Measurements from ENCODE around the gene DCLRE1B. TPM values are rescaled to one million over a fixed set of nuclear protein-coding genes. Genes with fewer than 3 reads are reported as not detected.

Gene DCLRE1B
- total RNA-seq, 1 donor from 2014 or later: 3.7 TPM

GRCh38 chr1:113963281-113963906, 58.3 kb downstream of the DCLRE1B start:
- Histone ChIP-seq H3K9me3 (ENCODE audit: control insufficient read depth in 3 of 3, low read length in 3 of 3) (no peaks in the 10 kb centered on the region), H3K27ac (ENCODE audit: low read depth, low read length) (no peak overlapping the region), H3K36me3 (ENCODE audit: control insufficient read depth in 3 of 3, insufficient read depth in 3 of 3, low read length in 3 of 3) (peaks cover 27 to 51% (median 48%) of the 10 kb centered on the region in 3 donors), H3K27me3 (ENCODE audit: control insufficient read depth in 3 of 3, insufficient read depth in 3 of 3, low read length in 3 of 3) (no peaks in the 10 kb centered on the region), H3K9ac (ENCODE audit: low read depth in 1 of 3, low read length in 3 of 3) (no peak overlapping the region), H3K4me3 (ENCODE audit: low read length in 3 of 3) (no peak overlapping the region), H3K4me1 (ENCODE audit: control insufficient read depth in 3 of 3, insufficient read depth in 3 of 3, low read length in 3 of 3) (no peaks in the 10 kb centered on the region)

Other genes starting within 250 kb of the DCLRE1B start
- gene PHTF1, start 145.8 kb upstream of the DCLRE1B start, total RNA-seq: 10.4 TPM
- 14.1 TPM for gene RSBN1, start 92.8 kb upstream of the DCLRE1B start, total RNA-seq
- 1.0 TPM for gene PTPN22, start 33.6 kb upstream of the DCLRE1B start, total RNA-seq
- under 0.01 TPM for gene BCL2L15, start 17.7 kb upstream of the DCLRE1B start, total RNA-seq
- 16.7 TPM for gene AP4B1, start 527 bp upstream of the DCLRE1B start, total RNA-seq
- 28.2 TPM for gene HIPK1, start 24.0 kb downstream of the DCLRE1B start, total RNA-seq
- gene OLFML3, start 74.1 kb downstream of the DCLRE1B start, total RNA-seq: 86.1 TPM
- under 0.01 TPM for gene SYT6, start 248.5 kb downstream of the DCLRE1B start, total RNA-seq

Measured in skeletal muscle tissue (tissue), 4 donors.